IMR-90 (cell line): ENCODE data around the gene AGR3. TPM values are rescaled to one million over a fixed set of nuclear protein-coding genes. Genes with fewer than 3 reads are reported as not detected.

ENCODE experiments used
- ATAC-seq: fragments of 200-7000 bp; cut with Tn5 transposase; 2 replicates; pipeline ENCODE4 v1.9.1; 2020; ENCODE audit warnings: low read depth, mild to moderate bottlenecking, moderate library complexity
- BruUV-seq: library from RNA; stranded (reverse); fragments of 400-500 nt; replicated peaks from 2 replicates; lab custom pipeline; 2021; lab: Mats Ljungman, UMichigan
- CTCF ChIA-PET: fragments of 300-600 bp; formaldehyde crosslinking; extraction: SDS; loops from one replicate; lab custom pipeline; 2021; ENCODE audit warnings: antibody characterized with exemption; lab: Yijun Ruan, JAX
- POLR2A ChIA-PET: fragments of 300-600 bp; sonication (Branson Sonifier 250); formaldehyde crosslinking; loops from one replicate; lab custom pipeline; 2022; ENCODE audit warnings: antibody characterized with exemption; ENCODE audit not compliant: unreplicated experiment; lab: Charles Lee
- DNase-seq: peaks from one replicate; pipeline ENCODE4 v3.0.0; 2013
- H2AFZ ChIP-seq: replicated peaks from 2 replicates; pipeline ENCODE3; 2013; ENCODE audit warnings: low read length, mild to moderate bottlenecking; ENCODE audit not compliant: poor library complexity
- H2AK5ac ChIP-seq: 2 replicates; pipeline ENCODE4 v1.6.1; 2013; ENCODE audit warnings: low read depth, low read length, inconsistent platforms
- H2AK9ac ChIP-seq: replicated peaks from 2 replicates; pipeline ENCODE3; 2013; ENCODE audit warnings: mild to moderate bottlenecking, low read depth, low read length, moderate library complexity; ENCODE audit not compliant: poor library complexity
- H2BK120ac ChIP-seq: 2 replicates; pipeline ENCODE4 v1.6.1; 2013; ENCODE audit warnings: low read depth, low read length, inconsistent platforms
- H2BK15ac ChIP-seq: 3 replicates; pipeline ENCODE4 v1.6.1; 2013; ENCODE audit warnings: low read depth, low read length, inconsistent platforms
- H2BK20ac ChIP-seq: 2 replicates; pipeline ENCODE4 v1.6.1; 2013; ENCODE audit warnings: low read depth, mild to moderate bottlenecking, inconsistent platforms, low read length, moderate library complexity
- H2BK5ac ChIP-seq: 2 replicates; pipeline ENCODE4 v1.6.1; 2013; ENCODE audit warnings: mild to moderate bottlenecking, low read depth, low read length, inconsistent platforms; ENCODE audit not compliant: poor library complexity, severe bottlenecking
- H3K14ac ChIP-seq: replicated peaks from 2 replicates; pipeline ENCODE4 v1.6.1; 2013; ENCODE audit warnings: low read depth, low read length, inconsistent platforms
- H3K18ac ChIP-seq: 2 replicates; pipeline ENCODE4 v1.6.1; 2013; ENCODE audit warnings: low read depth, low read length, control low read depth
- H3K23ac ChIP-seq: 2 replicates; pipeline ENCODE4 v1.6.1; 2013; ENCODE audit warnings: low read depth, low read length, inconsistent platforms
- H3K27ac ChIP-seq: 2 replicates; pipeline ENCODE4 v1.5.1; 2013; ENCODE audit warnings: mild to moderate bottlenecking, control low read depth, low read length; ENCODE audit not compliant: insufficient read depth
- H3K27me3 ChIP-seq: 2 replicates; pipeline ENCODE4 v1.6.1; 2013; ENCODE audit warnings: low read length; ENCODE audit not compliant: control insufficient read depth, insufficient read depth
- H3K36me3 ChIP-seq: 2 replicates; pipeline ENCODE4 v1.6.1; 2013; ENCODE audit warnings: low read length, mixed read lengths; ENCODE audit not compliant: control insufficient read depth, insufficient read depth
- H3K4ac ChIP-seq: 2 replicates; pipeline ENCODE4 v1.6.1; 2013; ENCODE audit warnings: low read depth, low read length, inconsistent platforms
- H3K4me1 ChIP-seq: 2 replicates; pipeline ENCODE4 v1.6.1; 2013; ENCODE audit warnings: low read length, mixed read lengths; ENCODE audit not compliant: control insufficient read depth, insufficient read depth
- H3K4me2 ChIP-seq: 2 replicates; pipeline ENCODE4 v1.6.1; 2013; ENCODE audit warnings: low read depth, mild to moderate bottlenecking, control low read depth, low read length, moderate library complexity
- H3K4me3 ChIP-seq: 2 replicates; pipeline ENCODE4 v1.5.1; 2013; ENCODE audit warnings: low read depth, mild to moderate bottlenecking, control low read depth, low read length, moderate library complexity; ENCODE audit not compliant: insufficient read depth
- H3K56ac ChIP-seq: 2 replicates; pipeline ENCODE4 v1.6.1; 2013; ENCODE audit warnings: low read length, inconsistent platforms; ENCODE audit not compliant: insufficient read depth; ENCODE audit errors: extremely low read depth
- H3K79me1 ChIP-seq, 2 experiments: 2 replicates each; pipeline ENCODE4 v1.6.1; 2013; ENCODE audit warnings: low read length in 2 of 2, inconsistent platforms in 1 of 2, low read depth in 1 of 2
- H3K9ac ChIP-seq: 2 replicates; pipeline ENCODE4 v1.6.1; 2013; ENCODE audit warnings: low read depth, low read length, control low read depth
- H3K9me1 ChIP-seq: 2 replicates; pipeline ENCODE4 v1.6.1; 2013; ENCODE audit warnings: low read length, inconsistent platforms; ENCODE audit not compliant: insufficient read depth
- H3K9me3 ChIP-seq: 2 replicates; pipeline ENCODE4 v1.6.1; 2013; ENCODE audit warnings: low read length; ENCODE audit not compliant: control insufficient read depth, insufficient read depth
- H4K20me1 ChIP-seq: 2 replicates; pipeline ENCODE4 v1.6.1; 2013; ENCODE audit warnings: low read length, inconsistent platforms; ENCODE audit not compliant: insufficient read depth
- H4K5ac ChIP-seq: 2 replicates; pipeline ENCODE4 v1.6.1; 2013; ENCODE audit warnings: mild to moderate bottlenecking, low read depth, low read length, control low read depth
- H4K8ac ChIP-seq, 2 experiments: 2 replicates each; pipeline ENCODE4 v1.6.1; 2013; ENCODE audit warnings: low read depth in 2 of 2, low read length in 2 of 2, control low read depth in 1 of 2, inconsistent platforms in 1 of 2
- H4K91ac ChIP-seq: 2 replicates; pipeline ENCODE4 v1.6.1; 2013; ENCODE audit warnings: low read depth, low read length, inconsistent platforms; ENCODE audit not compliant: insufficient read depth
- BHLHE40 ChIP-seq: fragments of 150-350 bp; IDR thresholded peaks from 2 replicates; pipeline ENCODE4 v1.6.1; 2016; ENCODE audit warnings: mild to moderate bottlenecking, low read depth, low read length
- CEBPB ChIP-seq: IDR thresholded peaks from 2 replicates; pipeline ENCODE4 v1.6.1; 2012; ENCODE audit warnings: low read depth, low read length, improper control_type of control experiment
- CHD1 ChIP-seq: IDR thresholded peaks from 2 replicates; pipeline ENCODE4 v1.6.1; 2012; ENCODE audit warnings: low read depth, low read length, improper control_type of control experiment
- ELK1 ChIP-seq: fragments of 150-350 bp; IDR thresholded peaks from 2 replicates; pipeline ENCODE4 v1.6.1; 2016; ENCODE audit warnings: low read depth, mild to moderate bottlenecking, low read length, moderate library complexity, borderline replicate concordance
- FOS ChIP-seq: fragments of 150-350 bp; IDR thresholded peaks from 2 replicates; pipeline ENCODE4 v1.6.1; 2016; ENCODE audit warnings: low read depth, low read length
- MAFK ChIP-seq: IDR thresholded peaks from 2 replicates; pipeline ENCODE4 v1.6.1; 2012; ENCODE audit warnings: low read depth, low read length, improper control_type of control experiment
- MAZ ChIP-seq: IDR thresholded peaks from 2 replicates; pipeline ENCODE4 v1.6.1; 2012; ENCODE audit warnings: low read depth, mild to moderate bottlenecking, low read length, improper control_type of control experiment, moderate library complexity, borderline replicate concordance
- MXI1 ChIP-seq: IDR thresholded peaks from 2 replicates; pipeline ENCODE4 v1.6.1; 2012; ENCODE audit warnings: low read depth, mild to moderate bottlenecking, low read length, moderate library complexity, borderline replicate concordance
- NFE2L2 ChIP-seq: fragments of 150-350 bp; IDR thresholded peaks from 2 replicates; pipeline ENCODE4 v1.6.1; 2016; ENCODE audit warnings: low read depth, mild to moderate bottlenecking, low read length
- POLR2A ChIP-seq: IDR thresholded peaks from 2 replicates; pipeline ENCODE4 v1.6.1; 2012; ENCODE audit warnings: mild to moderate bottlenecking, low read depth, low read length
- RCOR1 ChIP-seq: IDR thresholded peaks from 2 replicates; pipeline ENCODE4 v1.6.1; 2012; ENCODE audit warnings: mild to moderate bottlenecking, low read length, improper control_type of control experiment; ENCODE audit not compliant: insufficient replicate concordance
- SMC3 ChIP-seq: fragments of 150-350 bp; IDR thresholded peaks from 2 replicates; pipeline ENCODE4 v1.6.1; 2016; ENCODE audit warnings: low read depth, mild to moderate bottlenecking, antibody characterized with exemption, low read length, moderate library complexity
- WGBS, 2 experiments: methylation state at CpG; one replicate each; pipeline versions ENCODE4 v1.1.5 to v1.1.7; 2013; ENCODE audit warnings: missing lambda C conversion rate in 2 of 2; ENCODE audit not compliant: insufficient read length in 1 of 2; ENCODE audit errors: extremely low coverage in 2 of 2; 5-methylcytosine and 5-hydroxymethylcytosine counted together
- dilution Hi-C: fragments of 300-500 bp; cut with HindIII; formaldehyde crosslinking; loops from one replicate; pipeline ENCODE4 v1.14.3; 2018; ENCODE audit warnings: low sequenced_read_pairs; ENCODE audit not compliant: unreplicated experiment
- in situ Hi-C: fragments of 300-500 bp; cut with MboI; formaldehyde crosslinking; loops from 3 replicates; pipeline ENCODE4 v1.14.3; 2019; ENCODE audit warnings: low sequenced_read_pairs, inconsistent platforms, mixed read lengths
- intact Hi-C: fragments of 100-400 bp; cut with micrococcal nuclease; formaldehyde crosslinking; loops from 2 replicates; pipeline ENCODE4 v1.10.0; 2022
- polyA plus RNA-seq, 3 experiments: library from polyadenylated mRNA; depleted of rRNA; stranded (reverse); fragments of >200 nt; gene quantifications; 2 replicates each; pipeline ENCODE4 v1.2.3, GENCODE V29; 2012; ENCODE audit warnings: low replicate concordance in 1 of 3
- total RNA-seq: library from RNA; depleted of rRNA; stranded (reverse); fragments of >200 nt; gene quantifications from 2 replicates; pipeline ENCODE4 v1.2.3, GENCODE V29; 2012
- TF ChIP-seq, protein P1 (sequence below): fragments of 150-350 bp; IDR thresholded peaks from 2 replicates; pipeline ENCODE4 v1.6.1; 2017; ENCODE audit warnings: mild to moderate bottlenecking, antibody characterized with exemption, low read length, low read depth

The AGR3 gene
- total and polyA plus RNA-seq, 2 of the 4 experiments (the other 2 are of a cell fraction), result not detected

DNA sequence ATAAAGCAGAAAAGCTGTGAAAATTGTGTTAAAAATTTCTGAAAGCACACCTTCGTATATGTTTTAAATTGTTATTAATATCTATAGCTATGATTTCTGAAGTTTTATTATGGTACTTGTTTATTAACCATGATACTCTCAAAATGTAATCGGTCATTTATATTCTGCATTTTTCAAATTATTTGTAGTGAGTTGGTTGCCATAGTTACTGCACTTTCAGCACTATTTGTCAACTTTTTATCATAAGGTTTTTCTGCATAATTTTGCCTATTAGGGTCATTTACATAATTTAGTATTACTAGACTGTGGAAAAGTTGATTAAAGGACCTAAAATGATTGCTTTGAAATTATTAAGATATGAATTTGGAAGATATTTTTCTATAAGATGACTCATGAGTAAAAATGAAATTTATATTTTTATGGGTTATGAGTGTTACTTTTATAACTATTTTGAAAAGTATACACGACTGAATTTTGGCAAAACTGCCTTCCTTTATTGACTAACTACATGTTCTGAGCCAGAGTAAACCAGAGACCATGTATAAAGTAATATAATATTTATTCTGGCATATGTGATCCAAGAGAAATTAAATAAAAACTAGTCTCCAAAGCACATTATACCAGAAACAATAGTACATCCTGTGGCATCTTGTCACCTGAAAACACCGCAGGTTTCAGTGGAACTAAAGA is 69.1 kb downstream of the AGR3 start:
- Histone ChIP-seq H3K4ac (no peak overlapping the region), H2BK5ac (no peak overlapping the region), H3K4me2 (no peak overlapping the region), H4K5ac (no peak overlapping the region), H4K91ac (no peak overlapping the region), H2BK20ac (no peak overlapping the region), H3K14ac (no peak overlapping the region), H3K18ac (no peak overlapping the region), H3K9me3 (no peaks in the 10 kb centered on the region), H4K8ac (no peak overlapping the region), H2AFZ (no peak overlapping the region), H3K27me3 (no peaks in the 10 kb centered on the region), H2BK120ac (no peak overlapping the region), H3K79me1 (no peaks in the 10 kb centered on the region), H2AK9ac (no peak overlapping the region), H4K20me1 (no peaks in the 10 kb centered on the region), H3K56ac (no peak overlapping the region), H2AK5ac (no peak overlapping the region), H3K36me3 (no peaks in the 10 kb centered on the region), H3K4me1 (peaks cover 2% of the 10 kb centered on the region; the same call in 1 of the 2 replicates), H3K9ac (no peak overlapping the region), H3K23ac (no peak overlapping the region), H3K9me1 (no peaks in the 10 kb centered on the region), H2BK15ac (no peak overlapping the region), H3K4me3 (no peak overlapping the region), H3K27ac (no peak overlapping the region)
- ATAC-seq, result no peak
- dilution Hi-C loops (no loop called here), intact Hi-C loops (no loop called here), in situ Hi-C loops (no loop called here)
- WGBS, 2 experiments, result 100% methylated on average over 1 of the region's 4 CpGs; no CpG with 5 or more reads in 1 of the 2 experiments
- no peak for DNase-seq
- no peak for TF ChIP-seq SMC3
- TF ChIP-seq POLR2A, result no peak
- TF ChIP-seq, protein P1, sequence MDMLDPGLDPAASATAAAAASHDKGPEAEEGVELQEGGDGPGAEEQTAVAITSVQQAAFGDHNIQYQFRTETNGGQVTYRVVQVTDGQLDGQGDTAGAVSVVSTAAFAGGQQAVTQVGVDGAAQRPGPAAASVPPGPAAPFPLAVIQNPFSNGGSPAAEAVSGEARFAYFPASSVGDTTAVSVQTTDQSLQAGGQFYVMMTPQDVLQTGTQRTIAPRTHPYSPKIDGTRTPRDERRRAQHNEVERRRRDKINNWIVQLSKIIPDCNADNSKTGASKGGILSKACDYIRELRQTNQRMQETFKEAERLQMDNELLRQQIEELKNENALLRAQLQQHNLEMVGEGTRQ, result no peak
- no peak for TF ChIP-seq MAZ
- no peak for TF ChIP-seq FOS
- no peak for TF ChIP-seq CEBPB
- no peak for TF ChIP-seq BHLHE40
- TF ChIP-seq RCOR1, result no peak
- no peak; the same call in 1 of the 2 replicates for TF ChIP-seq MAFK
- TF ChIP-seq NFE2L2, result no peak
- no peak for TF ChIP-seq CHD1
- TF ChIP-seq ELK1, result no peak
- TF ChIP-seq MXI1, result no peak
- CTCF ChIA-PET, result no interaction called here
- BruUV-seq, result no TSS peak
- POLR2A ChIA-PET, result no interaction called here
